Measurements from ENCODE around the gene BIRC2.

BIRC2 gene

GRCh38 chr11:102306817-102307726, 39.9 kb upstream of the BIRC2 start:
- H3K36me3 Mint-ChIP-seq (ENCODE audit: low read depth) = peaks cover 4% of the 10 kb centered on the region
- peaks cover 14% of the 10 kb centered on the region for H3K9me3 Mint-ChIP-seq
- no peak for TF ChIP-seq CTCF (IDR thresholded peaks at IDR 0.05)
- DNase-seq = no peak
- no peak overlapping the region for H3K27ac Mint-ChIP-seq
- H3K4me3 Mint-ChIP-seq = no peak overlapping the region
- peaks cover 6% of the 10 kb centered on the region for H3K27me3 Mint-ChIP-seq (ENCODE audit: low read depth, poor library complexity)
- peaks cover 5% of the 10 kb centered on the region for H3K4me1 Mint-ChIP-seq

- Mint-ChIP-seq H3K9me3 (peaks cover 13% of the 10 kb centered on the region), H3K27me3 (ENCODE audit: low read depth, poor library complexity) (peaks cover 6% of the 10 kb centered on the region), H3K27ac (no peak overlapping the region), H3K4me1 (peaks cover 5% of the 10 kb centered on the region), H3K36me3 (ENCODE audit: low read depth) (peaks cover 4% of the 10 kb centered on the region), H3K4me3 (no peak overlapping the region)
- TF ChIP-seq CTCF (IDR thresholded peaks at IDR 0.05) = no peak
- no peak for DNase-seq
Measured at GRCh38 chr11:102307727-102308038, 39.3 kb upstream of the BIRC2 start.

GRCh38 chr11:102309621-102310541, 37.1 kb upstream of the BIRC2 start:
- no peak overlapping the region for H3K4me3 Mint-ChIP-seq
- H3K9me3 Mint-ChIP-seq = peaks cover 6% of the 10 kb centered on the region
- H3K4me1 Mint-ChIP-seq = peaks cover 5% of the 10 kb centered on the region
- H3K27ac Mint-ChIP-seq = no peak overlapping the region
- no peaks in the 10 kb centered on the region for H3K36me3 Mint-ChIP-seq (ENCODE audit: low read depth)
- no peak for DNase-seq
- TF ChIP-seq CTCF (IDR thresholded peaks at IDR 0.05) = peak; percentile 12
- peaks cover 11% of the 10 kb centered on the region for H3K27me3 Mint-ChIP-seq (ENCODE audit: low read depth, poor library complexity)

GRCh38 chr11:102312667-102313066, 34.3 kb upstream of the BIRC2 start:
- peaks cover 14% of the 10 kb centered on the region for H3K4me1 Mint-ChIP-seq
- H3K9me3 Mint-ChIP-seq = peaks cover 6% of the 10 kb centered on the region
- no peak for DNase-seq
- H3K27me3 Mint-ChIP-seq (ENCODE audit: low read depth, poor library complexity) = peaks cover 24% of the 10 kb centered on the region
- H3K4me3 Mint-ChIP-seq = no peak overlapping the region
- no peaks in the 10 kb centered on the region for H3K36me3 Mint-ChIP-seq (ENCODE audit: low read depth)
- H3K27ac Mint-ChIP-seq = no peak overlapping the region
- TF ChIP-seq CTCF (IDR thresholded peaks at IDR 0.05) = no peak

GRCh38 chr11:102313238-102313940, 33.6 kb upstream of the BIRC2 start:
- Mint-ChIP-seq H3K4me1 (peaks cover 14% of the 10 kb centered on the region), H3K27me3 (ENCODE audit: low read depth, poor library complexity) (peaks cover 28% of the 10 kb centered on the region), H3K9me3 (peaks cover 6% of the 10 kb centered on the region), H3K4me3 (no peak overlapping the region), H3K36me3 (ENCODE audit: low read depth) (no peaks in the 10 kb centered on the region), H3K27ac (no peak overlapping the region)
- DNase-seq = no peak
- no peak for TF ChIP-seq CTCF (IDR thresholded peaks at IDR 0.05)
